Measurements from ENCODE around the gene KLRK1. TPM values are rescaled to one million over a fixed set of nuclear protein-coding genes. Genes with fewer than 3 reads are reported as not detected.
"Not testable (repeated sequence)": the region's sequence is repeated elsewhere in the genome, so short reads cannot be mapped to it uniquely, and the experiment has no call there.

Gene KLRK1
- total RNA-seq, 6 donors from 2014 or later = 4.3 to 15.1 (median 8.1) TPM

- Histone ChIP-seq H3K4me1 (peaks cover 5 to 22% (median 17%) of the 10 kb centered on the region in 4 donors), H3K36me3 (no peaks in the 10 kb centered on the region), H3K9me3 (no peaks in the 10 kb centered on the region), H3K27ac (peak overlapping the region in 1 of 4 donors; percentile 15), H3K4me3 (no peak overlapping the region), H3K27me3 (no peaks in the 10 kb centered on the region)
- ATAC-seq (ENCODE audit: low FRiP score in 2 of 2) (peak; percentile 65 to 83), DNase-seq (peak in 1 of 2 donors; percentile 84)
- WGBS, 2 donors = 21 to 36% methylated on average over 7 of the region's 7 CpGs
- no peak for TF ChIP-seq CTCF (IDR thresholded peaks at IDR 0.05)
- peak in 1 of 4 donors; percentile 30 for TF ChIP-seq EP300 (IDR thresholded peaks at IDR 0.05)
- peak in 1 of 2 donors; percentile 62 for TF ChIP-seq POLR2AphosphoS5 (IDR thresholded peaks at IDR 0.05)
Observed at GRCh38 chr12:10392394-10392930, 2.6 kb upstream of the KLRK1 start.

- H3K4me1 ChIP-seq = peaks cover 5 to 22% (median 16%) of the 10 kb centered on the region in 4 donors
- H3K36me3 ChIP-seq; H3K9me3 ChIP-seq; ATAC-seq (ENCODE audit: low FRiP score in 2 of 2); DNase-seq; H3K27ac ChIP-seq; H3K27me3 ChIP-seq; H3K4me3 ChIP-seq: not testable (repeated sequence)
- WGBS, 2 donors = 84 to 85% methylated on average over 7 of the region's 7 CpGs
Observed at GRCh38 chr12:10390991-10391390, 1.1 kb upstream of the KLRK1 start.

GRCh38 chr12:10388624-10389413 is 1.0 kb downstream of the KLRK1 start:
- 69 to 75% methylated on average over 9 of the region's 9 CpGs for WGBS, 2 donors
- TF ChIP-seq CTCF (IDR thresholded peaks at IDR 0.05) (no peak), POLR2AphosphoS5 (IDR thresholded peaks at IDR 0.05) (no peak), POLR2A (IDR thresholded peaks at IDR 0.05) (no peak), EP300 (IDR thresholded peaks at IDR 0.05) (no peak)
- H3K4me3 ChIP-seq = no peak overlapping the region

GRCh38 chr12:10387498-10387897 is 2.3 kb downstream of the KLRK1 start:
- peak overlapping the region in 2 of 4 donors; percentile 6 to 14 for H3K4me3 ChIP-seq
- not testable (repeated sequence) for H3K36me3 ChIP-seq; H3K9me3 ChIP-seq; DNase-seq; H3K27me3 ChIP-seq; H3K4me1 ChIP-seq; ATAC-seq (ENCODE audit: low FRiP score in 2 of 2)
- peak overlapping the region in 1 of 4 donors; percentile 12 for H3K27ac ChIP-seq
- WGBS, 2 donors = 85 to 89% methylated on average over 5 to 6 of the region's 6 CpGs

More at GRCh38 chr12:10388624-10389413, 1.0 kb downstream of the KLRK1 start:
- ATAC-seq (ENCODE audit: low FRiP score in 2 of 2) (no peak), DNase-seq (no peak)
- Histone ChIP-seq H3K4me1 (peaks cover 3 to 19% (median 10%) of the 10 kb centered on the region in 4 donors), H3K9me3 (no peaks in the 10 kb centered on the region), H3K27ac (no peak overlapping the region), H3K36me3 (no peaks in the 10 kb centered on the region), H3K27me3 (no peaks in the 10 kb centered on the region)

GRCh38 chr12:10386857-10387256 is 3.0 kb downstream of the KLRK1 start:
- no peaks in the 10 kb centered on the region for H3K36me3 ChIP-seq
- H3K4me3 ChIP-seq = no peak overlapping the region
- no peak for TF ChIP-seq EP300 (IDR thresholded peaks at IDR 0.05)
- no peak for TF ChIP-seq POLR2AphosphoS5 (IDR thresholded peaks at IDR 0.05)
- no peak for TF ChIP-seq CTCF (IDR thresholded peaks at IDR 0.05)
- no peak for TF ChIP-seq POLR2A (IDR thresholded peaks at IDR 0.05)
- no peak for ATAC-seq (ENCODE audit: low FRiP score in 2 of 2)
- no peak for DNase-seq
- no peaks in the 10 kb centered on the region for H3K9me3 ChIP-seq
- no peaks in the 10 kb centered on the region for H3K27me3 ChIP-seq
- WGBS, 2 donors = 55% methylated on average over 1 of the region's 1 CpG
- no peak overlapping the region for H3K27ac ChIP-seq
- peaks cover 0 to 5% (median 1%) of the 10 kb centered on the region in 4 donors for H3K4me1 ChIP-seq
